Activated T-cell treated with anti-CD3 and anti-CD28 coated beads, Interleukin-2, amount 50 U/mL, for 4 hours (primary cell): ENCODE results near the gene MYOF. TPM values are rescaled to one million over a fixed set of nuclear protein-coding genes. Genes with fewer than 3 reads are reported as not detected.

ENCODE experiments used
- ATAC-seq, 2 donors: fragments of 200-7000 bp; cut with Tn5 transposase; one replicate each; pipeline ENCODE4 v1.10.0; 2021
- DNase-seq: peaks from one replicate; pipeline ENCODE4 v3.0.0-alpha.2; 2020
- H3K27me3 Mint-ChIP-seq: one replicate; pipeline ENCODE4 v1.8.0; 2021; ENCODE audit warnings: low read depth, mixed read lengths
- H3K36me3 Mint-ChIP-seq: one replicate; pipeline ENCODE4 v1.8.0; 2022; ENCODE audit warnings: mixed read lengths; ENCODE audit not compliant: insufficient read depth
- H3K4me1 Mint-ChIP-seq: one replicate; pipeline ENCODE4 v1.8.0; 2021; ENCODE audit warnings: low read depth, mixed read lengths
- H3K4me3 Mint-ChIP-seq: one replicate; pipeline ENCODE4 v1.8.0; 2021; ENCODE audit warnings: mild to moderate bottlenecking, moderate library complexity, mixed read lengths
- H3K9me3 Mint-ChIP-seq: one replicate; pipeline ENCODE4 v1.8.0; 2021; ENCODE audit warnings: mixed read lengths
- total RNA-seq, 3 donors: library from RNA; stranded (reverse); gene quantifications; one replicate each; pipeline ENCODE4 v1.2.1, GENCODE V29; 2021

The MYOF gene
- total RNA-seq, 3 donors from 2014 or later: 39.2 to 65.4 (median 42.6) TPM

DNA sequence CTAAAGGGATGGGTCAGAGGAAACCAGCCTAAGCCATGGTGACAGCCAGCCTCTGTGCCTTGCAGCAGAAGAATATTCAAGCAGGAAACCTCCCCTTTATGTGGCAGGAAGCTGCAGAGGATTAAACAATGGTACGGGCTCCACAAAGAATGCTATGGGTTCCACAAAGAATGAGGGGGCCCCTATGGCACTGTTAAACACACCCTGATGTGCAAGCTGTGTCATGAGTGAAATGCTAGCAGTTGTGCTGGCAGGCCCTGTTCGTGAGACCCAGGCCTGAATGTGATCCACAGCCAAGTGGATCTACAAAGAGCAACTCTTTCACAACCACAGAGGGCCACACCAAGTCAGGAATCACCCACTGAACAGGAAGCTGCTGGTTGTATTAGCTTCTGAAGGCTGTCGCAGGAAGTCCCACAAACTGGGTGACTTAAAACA lies 68.9 kb downstream of the MYOF start:
- ATAC-seq: peak; percentile 39
- Mint-ChIP-seq H3K9me3 (no peaks in the 10 kb centered on the region), H3K4me1 (peaks cover 67% of the 10 kb centered on the region), H3K36me3 (peaks cover 4% of the 10 kb centered on the region), H3K4me3 (peak overlapping the region; percentile 42), H3K27me3 (no peaks in the 10 kb centered on the region)
- DNase-seq: no peak

DNA sequence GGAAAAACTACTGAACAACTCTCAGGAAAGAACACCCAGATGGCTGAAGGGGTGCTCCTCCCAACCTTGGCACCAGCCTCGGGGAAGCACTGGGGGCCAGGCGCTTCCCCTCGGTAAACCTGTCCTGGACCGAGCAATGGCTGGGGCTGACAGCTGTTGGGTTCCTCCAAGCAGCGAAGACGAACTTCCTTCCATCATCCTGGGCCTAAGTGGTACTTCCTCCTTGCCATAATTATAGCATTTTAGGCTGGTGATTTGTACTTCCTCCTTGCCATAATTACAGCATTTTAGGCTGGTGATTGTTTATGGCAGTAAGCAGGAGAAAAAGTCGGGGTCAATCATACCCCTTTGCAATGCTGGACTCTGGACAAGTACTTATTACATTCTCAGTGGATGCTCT lies 69.3 kb downstream of the MYOF start:
- peaks cover 4% of the 10 kb centered on the region for H3K36me3 Mint-ChIP-seq
- DNase-seq (no peak), ATAC-seq (peak in 1 of 2 donors; percentile 17)
- peaks cover 67% of the 10 kb centered on the region for H3K4me1 Mint-ChIP-seq
- no peaks in the 10 kb centered on the region for H3K27me3 Mint-ChIP-seq
- peak overlapping the region; percentile 42 for H3K4me3 Mint-ChIP-seq
- H3K9me3 Mint-ChIP-seq: no peaks in the 10 kb centered on the region

DNA sequence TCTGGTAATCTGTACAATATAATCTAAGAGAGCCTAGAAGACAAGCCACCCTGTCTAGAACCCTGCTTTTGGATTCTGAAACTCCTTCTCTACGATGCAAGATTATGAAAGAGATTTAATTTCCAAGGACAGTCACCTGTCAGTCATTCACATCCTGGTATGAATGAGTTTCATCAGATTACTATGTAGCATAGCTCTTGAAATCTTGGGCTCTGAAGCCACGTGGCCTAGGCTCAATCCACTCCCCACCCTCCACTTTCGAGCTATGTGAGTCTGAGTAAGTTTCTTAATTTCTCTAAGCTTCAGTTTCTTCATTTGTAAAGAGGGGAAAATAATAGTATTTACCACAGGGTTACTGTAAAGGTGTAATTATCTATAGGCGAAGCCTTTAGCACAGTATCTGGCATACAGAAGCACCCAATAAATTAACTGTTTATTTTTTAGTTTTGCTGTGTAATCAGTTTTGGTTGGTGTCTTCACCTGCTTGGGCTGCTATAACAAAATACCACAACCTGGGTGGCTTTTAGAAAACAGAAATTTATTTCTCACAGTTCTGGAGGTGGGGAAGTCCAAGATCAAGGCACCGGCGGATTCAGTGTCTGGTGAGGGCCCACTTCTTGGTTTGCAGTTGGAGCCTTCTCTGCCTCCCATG lies 71.3 kb downstream of the MYOF start:
- ATAC-seq: peak; percentile 54 to 58
- no peaks in the 10 kb centered on the region for H3K9me3 Mint-ChIP-seq
- DNase-seq: no peak
- H3K27me3 Mint-ChIP-seq: no peaks in the 10 kb centered on the region
- no peak overlapping the region for H3K4me3 Mint-ChIP-seq
- H3K4me1 Mint-ChIP-seq: peaks cover 65% of the 10 kb centered on the region
- peaks cover 4% of the 10 kb centered on the region for H3K36me3 Mint-ChIP-seq

DNA sequence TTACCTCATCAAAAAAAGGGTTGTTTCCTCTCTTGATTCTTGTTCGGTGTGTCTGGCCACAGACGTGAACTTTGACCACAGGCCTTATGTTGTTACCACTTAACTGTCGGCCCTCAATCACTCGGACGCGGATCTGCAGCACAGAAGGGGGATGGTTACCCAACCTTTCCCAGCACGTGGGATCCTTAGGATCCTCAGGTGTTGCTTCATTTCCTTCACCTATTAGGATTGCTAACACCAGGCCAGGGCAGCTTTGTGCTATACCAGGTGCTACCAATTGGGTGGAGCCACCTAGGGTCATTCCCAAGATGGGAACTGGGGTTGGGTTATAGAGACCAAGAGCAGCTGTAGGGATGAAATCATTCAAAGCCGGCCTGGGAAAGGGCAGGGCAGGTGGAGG lies 73.4 kb downstream of the MYOF start:
- Mint-ChIP-seq H3K4me1 (peaks cover 47% of the 10 kb centered on the region), H3K36me3 (peaks cover 4% of the 10 kb centered on the region), H3K27me3 (no peaks in the 10 kb centered on the region), H3K9me3 (no peaks in the 10 kb centered on the region), H3K4me3 (no peak overlapping the region)
- no peak for DNase-seq
- no peak for ATAC-seq

DNA sequence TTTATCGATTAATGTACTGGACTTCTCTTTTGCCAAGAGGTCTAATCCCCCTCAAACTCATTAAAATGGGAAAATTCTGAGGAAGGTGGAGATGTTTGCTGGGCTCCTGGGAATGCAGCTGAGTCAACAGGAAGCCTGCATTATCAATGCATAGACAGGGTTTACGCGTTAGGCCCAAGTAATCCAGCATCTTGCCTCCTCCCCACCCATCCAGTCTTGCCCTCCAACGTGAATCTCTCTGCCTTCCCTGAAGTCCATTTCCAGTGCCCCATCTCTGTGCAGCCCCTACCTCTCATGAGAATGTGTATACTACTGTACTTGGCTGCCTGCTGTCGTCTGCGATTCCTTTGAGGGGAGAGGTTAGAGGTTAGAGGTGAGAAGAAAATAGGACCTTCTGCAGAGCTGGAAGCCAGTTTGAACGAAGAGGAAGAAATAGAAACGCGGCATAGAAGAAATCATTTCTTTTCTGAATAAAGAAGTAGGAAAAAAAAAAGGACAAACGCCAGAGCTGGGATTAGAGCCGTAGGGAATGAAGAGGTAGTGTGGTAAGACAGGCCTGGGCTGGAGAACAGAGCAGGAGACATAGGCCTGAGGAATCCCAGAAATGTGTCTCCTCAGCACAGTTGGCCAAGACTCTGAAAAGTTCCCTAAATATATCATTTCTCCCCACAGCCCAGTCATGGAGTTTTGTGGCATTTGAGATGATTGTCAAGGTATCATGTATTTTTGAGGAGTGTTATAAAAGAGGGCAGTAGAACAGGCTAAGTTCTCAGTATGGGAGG lies 75.6 kb downstream of the MYOF start:
- Mint-ChIP-seq H3K4me1 (peaks cover 25% of the 10 kb centered on the region), H3K9me3 (no peaks in the 10 kb centered on the region), H3K27me3 (peaks cover 3% of the 10 kb centered on the region), H3K36me3 (peaks cover 7% of the 10 kb centered on the region), H3K4me3 (no peak overlapping the region)
- ATAC-seq (no peak), DNase-seq (no peak)

DNA sequence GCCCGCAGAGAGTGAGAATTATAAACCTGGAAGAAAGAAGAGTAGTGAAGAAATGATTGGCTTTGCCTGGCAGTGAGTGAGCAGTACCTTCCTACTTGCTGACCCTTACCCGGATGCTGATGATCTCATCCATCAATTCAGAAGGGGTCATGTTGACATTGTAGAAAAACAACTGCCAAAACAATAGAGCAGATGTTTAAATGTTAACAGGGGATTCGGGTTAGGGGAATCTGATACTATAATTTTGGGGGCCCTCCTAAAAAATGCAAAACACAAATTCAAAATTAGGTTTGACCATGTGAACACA lies 78.1 kb downstream of the MYOF start:
- peaks cover under 1% of the 10 kb centered on the region for H3K4me1 Mint-ChIP-seq
- no peak for ATAC-seq
- H3K4me3 Mint-ChIP-seq: no peak overlapping the region
- H3K9me3 Mint-ChIP-seq: no peaks in the 10 kb centered on the region
- H3K36me3 Mint-ChIP-seq: peaks cover 8% of the 10 kb centered on the region
- DNase-seq: no peak
- H3K27me3 Mint-ChIP-seq: peaks cover 3% of the 10 kb centered on the region

DNA sequence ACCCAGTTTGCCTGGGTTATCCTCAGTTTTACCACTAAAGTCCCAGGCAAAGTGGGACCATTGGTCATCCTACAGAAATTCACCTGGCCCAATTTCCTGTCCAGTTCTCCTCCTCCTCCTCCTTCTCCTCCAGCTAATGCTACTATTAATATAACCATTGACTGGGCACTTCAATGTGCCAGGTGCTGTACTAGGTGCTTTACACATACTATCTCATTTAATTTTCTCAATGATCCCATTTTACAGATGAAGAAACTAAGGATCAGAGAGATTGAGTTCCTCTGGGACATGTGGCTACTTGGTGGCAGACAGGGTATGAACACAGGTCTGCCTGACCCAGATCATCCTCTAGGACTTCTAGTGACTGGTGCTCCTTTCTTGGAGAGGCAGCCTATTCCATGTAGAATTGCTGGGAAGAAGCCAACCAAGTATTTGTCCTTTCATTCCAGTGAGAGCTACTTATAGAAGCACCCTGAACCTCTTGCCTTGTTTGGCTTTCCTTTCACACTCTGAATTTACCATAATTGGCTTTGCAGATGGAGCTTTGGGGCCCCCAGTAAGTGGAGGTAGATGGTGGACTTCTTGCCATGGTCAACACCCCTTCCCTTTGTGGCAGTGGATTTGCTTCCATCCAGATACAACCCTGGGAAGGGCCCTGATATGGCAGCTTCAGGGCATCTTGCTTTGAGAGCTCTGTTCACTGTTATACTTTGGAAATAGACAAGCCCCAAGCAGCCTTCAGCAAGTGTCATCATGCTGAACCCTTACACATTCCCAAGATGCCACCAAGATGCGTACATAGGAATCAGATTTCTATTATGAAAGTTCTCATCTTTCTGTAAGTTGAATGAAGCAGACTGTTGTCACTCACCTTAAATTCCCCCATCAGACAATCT lies 78.7 kb downstream of the MYOF start:
- peaks cover 3% of the 10 kb centered on the region for H3K27me3 Mint-ChIP-seq
- DNase-seq (no peak), ATAC-seq (no peak)
- no peaks in the 10 kb centered on the region for H3K9me3 Mint-ChIP-seq
- peaks cover 12% of the 10 kb centered on the region for H3K36me3 Mint-ChIP-seq
- H3K4me3 Mint-ChIP-seq: no peak overlapping the region
- no peaks in the 10 kb centered on the region for H3K4me1 Mint-ChIP-seq

DNA sequence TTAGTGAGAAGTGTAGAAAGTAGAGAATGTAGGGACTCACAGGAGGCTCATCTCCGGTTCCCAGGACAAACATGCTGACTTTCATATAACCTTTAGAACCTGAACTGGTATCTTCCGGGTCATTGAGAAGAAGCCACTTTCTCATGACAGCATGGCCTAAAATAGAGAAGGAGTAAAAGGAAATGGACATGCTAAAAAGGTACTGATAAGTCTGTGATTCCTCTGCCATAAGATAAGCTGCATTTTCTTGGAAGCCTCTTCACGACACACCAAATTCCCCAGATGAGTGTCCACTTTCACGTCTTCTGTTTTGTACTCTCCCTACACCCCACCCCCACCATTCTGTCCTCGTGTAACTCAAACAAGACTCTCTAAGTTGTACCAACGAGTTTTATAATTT lies 79.9 kb downstream of the MYOF start:
- no peak for ATAC-seq
- DNase-seq: no peak
- H3K4me3 Mint-ChIP-seq: no peak overlapping the region
- no peaks in the 10 kb centered on the region for H3K4me1 Mint-ChIP-seq
- H3K36me3 Mint-ChIP-seq: peaks cover 13% of the 10 kb centered on the region
- H3K27me3 Mint-ChIP-seq: peaks cover 3% of the 10 kb centered on the region
- no peaks in the 10 kb centered on the region for H3K9me3 Mint-ChIP-seq

DNA sequence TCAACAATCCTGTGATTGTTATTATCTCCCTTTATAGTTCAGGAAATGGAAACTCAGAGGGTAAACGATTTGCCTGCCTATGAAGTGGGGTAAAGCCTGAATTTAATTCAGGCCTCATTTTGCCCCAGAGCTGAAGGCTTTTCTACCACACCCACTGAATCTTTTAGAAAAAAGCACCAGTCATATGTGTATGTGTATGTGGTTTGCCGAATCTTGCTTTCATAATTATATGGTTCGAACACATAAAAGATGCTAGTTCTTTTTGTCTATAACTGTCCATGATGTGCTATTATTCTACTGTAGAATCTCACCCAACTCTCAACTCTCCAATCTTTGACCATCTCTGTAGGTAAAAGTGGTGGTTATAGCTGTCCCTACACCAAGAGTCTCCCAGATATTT lies 83.6 kb downstream of the MYOF start:
- Mint-ChIP-seq H3K4me1 (no peaks in the 10 kb centered on the region), H3K36me3 (peaks cover 13% of the 10 kb centered on the region), H3K4me3 (no peak overlapping the region), H3K27me3 (peaks cover 3% of the 10 kb centered on the region), H3K9me3 (no peaks in the 10 kb centered on the region)
- ATAC-seq (peak in 1 of 2 donors; percentile 32), DNase-seq (no peak)

DNA sequence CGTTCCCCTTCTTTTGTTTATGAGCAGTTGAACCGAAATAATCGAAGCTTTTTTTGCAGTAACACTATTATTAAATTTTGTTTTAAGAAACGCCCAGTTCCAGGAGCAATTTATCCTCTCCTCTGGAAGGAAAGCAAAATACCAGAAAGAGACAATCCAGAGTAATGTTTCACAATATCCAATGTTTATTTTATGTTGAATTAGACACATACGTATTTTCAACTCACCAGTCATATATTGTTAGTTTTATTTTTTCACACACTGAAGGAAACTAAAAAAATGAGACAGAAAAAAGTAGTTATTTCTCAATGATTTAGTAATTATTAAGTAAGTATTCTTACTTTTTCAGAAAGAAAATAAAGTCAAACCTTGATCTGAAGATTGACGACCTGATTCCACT lies 85.1 kb downstream of the MYOF start:
- no peaks in the 10 kb centered on the region for H3K27me3 Mint-ChIP-seq
- H3K9me3 Mint-ChIP-seq: no peaks in the 10 kb centered on the region
- no peak overlapping the region for H3K4me3 Mint-ChIP-seq
- peaks cover 13% of the 10 kb centered on the region for H3K36me3 Mint-ChIP-seq
- no peak for DNase-seq
- H3K4me1 Mint-ChIP-seq: no peaks in the 10 kb centered on the region
- ATAC-seq: no peak

DNA sequence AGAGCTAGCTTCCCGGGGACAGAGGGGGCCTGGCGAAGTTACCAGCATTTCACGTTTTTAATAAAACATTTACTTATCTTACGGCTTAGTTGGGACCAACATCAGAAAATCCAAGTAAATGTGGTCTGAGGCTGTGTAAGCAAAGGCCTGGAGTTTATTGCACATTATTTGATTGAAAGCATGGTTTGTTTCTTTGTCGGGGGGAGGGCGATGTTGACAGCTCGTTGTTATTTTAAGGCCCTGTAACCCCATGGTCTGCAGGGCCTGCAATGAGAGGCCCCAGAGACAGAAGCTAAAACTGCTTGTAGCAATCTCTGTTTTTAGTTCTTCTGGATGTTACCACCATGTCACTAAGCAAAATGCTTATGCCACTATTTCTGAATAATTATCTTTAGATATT lies 88.9 kb downstream of the MYOF start:
- no peaks in the 10 kb centered on the region for H3K9me3 Mint-ChIP-seq
- peaks cover 1% of the 10 kb centered on the region for H3K36me3 Mint-ChIP-seq
- ATAC-seq: no peak

DNA sequence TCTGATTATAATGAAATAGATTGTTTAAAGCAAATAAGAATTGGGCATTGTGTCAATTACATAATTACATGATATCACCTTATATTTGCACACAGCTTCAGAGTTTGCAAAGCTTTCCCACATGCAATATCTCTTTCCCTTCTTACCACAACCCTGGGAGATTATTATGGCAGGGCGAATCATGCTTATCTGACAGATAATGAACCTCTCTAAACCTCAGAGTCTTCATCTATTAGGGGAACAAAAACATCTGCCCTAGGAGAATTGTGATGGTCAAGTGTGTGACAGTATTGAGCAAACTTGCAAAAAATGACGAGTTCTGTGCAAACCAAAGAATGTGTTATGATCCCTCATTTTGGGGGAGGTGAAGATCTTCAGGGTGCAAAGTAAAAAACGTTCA lies 90.0 kb downstream of the MYOF start:
- Mint-ChIP-seq H3K9me3 (no peaks in the 10 kb centered on the region), H3K36me3 (peaks cover 5% of the 10 kb centered on the region), H3K4me1 (peaks cover 8% of the 10 kb centered on the region), H3K27me3 (no peaks in the 10 kb centered on the region), H3K4me3 (no peak overlapping the region)
- DNase-seq: no peak
- no peak for ATAC-seq

More for the DNA sequence above, 88.9 kb downstream of the MYOF start:
- H3K4me1 Mint-ChIP-seq: no peaks in the 10 kb centered on the region
- no peak for DNase-seq
- H3K27me3 Mint-ChIP-seq: no peaks in the 10 kb centered on the region
- H3K4me3 Mint-ChIP-seq: no peak overlapping the region

DNA sequence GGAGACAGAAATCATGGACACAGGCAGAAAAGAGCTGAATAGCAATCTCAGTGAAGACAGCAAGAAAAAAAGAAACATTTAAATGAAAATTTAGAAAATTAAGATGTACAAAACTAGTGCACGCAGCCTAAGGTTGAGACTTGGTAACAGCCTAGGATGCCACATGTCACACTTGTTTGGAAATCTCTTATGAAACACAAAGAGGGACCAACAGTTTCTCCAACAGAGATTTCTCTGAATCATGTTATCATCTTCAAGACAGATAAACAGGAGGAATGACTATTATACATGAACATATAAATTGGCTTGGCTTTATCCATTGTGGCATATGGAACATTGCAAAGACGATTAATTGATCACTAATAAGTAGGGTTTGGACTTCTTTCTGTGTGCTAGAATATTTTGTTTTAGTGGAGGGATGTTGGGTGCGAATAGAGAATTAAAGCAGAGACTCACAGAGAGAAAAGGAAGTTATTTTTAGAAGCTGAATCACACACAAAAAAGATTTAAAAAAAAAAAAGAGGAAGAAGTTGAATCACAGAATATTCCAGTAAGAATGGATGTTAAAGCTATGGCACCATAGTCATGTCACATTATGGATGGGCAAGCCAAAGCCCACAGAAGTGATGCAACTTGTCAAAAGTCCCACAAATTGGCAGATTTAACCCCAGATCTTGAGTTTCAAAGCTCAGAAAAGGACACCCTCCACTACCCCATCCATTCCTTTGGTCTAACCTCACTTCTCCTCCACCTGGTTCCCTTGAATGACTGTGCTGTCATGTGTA lies 91.6 kb downstream of the MYOF start:
- Mint-ChIP-seq H3K36me3 (peaks cover 5% of the 10 kb centered on the region), H3K27me3 (no peaks in the 10 kb centered on the region), H3K4me3 (no peak overlapping the region), H3K9me3 (no peaks in the 10 kb centered on the region), H3K4me1 (peaks cover 17% of the 10 kb centered on the region)
- no peak for ATAC-seq
- no peak for DNase-seq
